BJ (cell line): Measurements from ENCODE around the gene RNF150. TPM values are rescaled to one million over a fixed set of nuclear protein-coding genes. Genes with fewer than 3 reads are reported as not detected.

ENCODE experiments used
- polyA plus RNA-seq: library from polyadenylated mRNA; depleted of rRNA; stranded (reverse); fragments of >200 nt; gene quantifications from 2 replicates; pipeline ENCODE4 v1.2.3, GENCODE V29; 2011; rRNA removed

Gene RNF150
- polyA plus RNA-seq, 1 experiment, result 47.7 TPM

Other genes starting within 250 kb of the RNF150 start
- 19.8 and 33.6 TPM in 2 replicates for gene ZNF330, start 87.4 kb upstream of the RNF150 start, polyA plus RNA-seq